Kidney capillary endothelial cell (primary cell): ENCODE measurements around the gene RPF1.
"Not testable (repeated sequence)": the region's sequence is repeated elsewhere in the genome, so short reads cannot be mapped to it uniquely, and the experiment has no call there.

ENCODE experiments used
- DNase-seq: peaks from one replicate; pipeline ENCODE4 v3.0.0-alpha.2; 2018; ENCODE audit warnings: low spot score

Gene RPF1

GRCh38 chr1:84493747-84494146 is 14.7 kb downstream of the RPF1 start:
- DNase-seq, result no peak

- no peak for DNase-seq
Measured at GRCh38 chr1:84496498-84496897, 17.4 kb downstream of the RPF1 start.

- no peak for DNase-seq
Measured at GRCh38 chr1:84497631-84498275, 18.7 kb downstream of the RPF1 start.

DNA sequence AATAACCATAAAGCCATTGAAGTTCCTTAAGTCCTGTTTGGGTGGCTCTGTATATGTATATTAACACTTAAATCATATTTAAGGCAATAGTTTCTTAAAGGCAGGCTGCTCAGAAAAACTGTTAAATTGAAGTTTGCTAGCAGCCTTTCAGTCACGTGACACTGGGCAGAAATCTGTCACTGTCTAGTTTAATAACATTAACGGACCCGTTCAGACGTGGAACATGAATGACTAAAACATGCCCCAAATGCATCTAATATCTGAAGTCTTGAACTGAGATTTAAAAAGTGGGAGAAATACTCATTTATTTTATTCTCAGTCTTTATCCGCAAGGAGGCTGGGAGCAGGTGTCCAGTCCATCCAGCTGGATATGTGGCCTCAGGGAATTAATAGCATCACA is 23.9 kb downstream of the RPF1 start:
- no peak for DNase-seq

- DNase-seq, result peak; percentile 17
Measured at GRCh38 chr1:84504580-84505492, 25.8 kb downstream of the RPF1 start.

DNA sequence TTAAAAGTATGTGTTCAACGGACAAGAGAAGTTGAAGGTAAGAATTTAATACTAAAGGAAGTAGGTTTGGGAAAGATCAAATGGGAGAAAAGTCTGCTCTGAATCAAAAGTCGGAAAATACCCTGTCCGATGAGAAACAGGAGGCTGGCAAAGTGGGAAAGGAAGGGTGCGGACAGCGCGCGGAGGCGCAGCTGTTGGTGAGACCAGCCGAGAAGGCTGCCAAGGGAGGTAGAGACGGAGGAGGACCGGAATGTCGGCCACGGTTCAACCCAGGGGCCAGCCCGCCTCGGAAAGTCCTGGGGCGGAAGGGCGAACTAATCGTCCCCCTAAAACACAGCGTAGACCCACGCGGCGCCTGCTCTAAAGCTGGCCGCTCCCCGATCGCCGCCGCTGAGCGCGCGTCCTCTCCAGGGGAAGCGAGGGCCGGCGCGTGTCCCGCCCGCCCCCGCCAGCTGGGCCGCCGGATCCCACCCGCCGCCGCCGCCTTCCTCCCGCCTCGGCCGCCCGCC is 26.5 kb downstream of the RPF1 start:
- DNase-seq, result peak; percentile 53

DNA sequence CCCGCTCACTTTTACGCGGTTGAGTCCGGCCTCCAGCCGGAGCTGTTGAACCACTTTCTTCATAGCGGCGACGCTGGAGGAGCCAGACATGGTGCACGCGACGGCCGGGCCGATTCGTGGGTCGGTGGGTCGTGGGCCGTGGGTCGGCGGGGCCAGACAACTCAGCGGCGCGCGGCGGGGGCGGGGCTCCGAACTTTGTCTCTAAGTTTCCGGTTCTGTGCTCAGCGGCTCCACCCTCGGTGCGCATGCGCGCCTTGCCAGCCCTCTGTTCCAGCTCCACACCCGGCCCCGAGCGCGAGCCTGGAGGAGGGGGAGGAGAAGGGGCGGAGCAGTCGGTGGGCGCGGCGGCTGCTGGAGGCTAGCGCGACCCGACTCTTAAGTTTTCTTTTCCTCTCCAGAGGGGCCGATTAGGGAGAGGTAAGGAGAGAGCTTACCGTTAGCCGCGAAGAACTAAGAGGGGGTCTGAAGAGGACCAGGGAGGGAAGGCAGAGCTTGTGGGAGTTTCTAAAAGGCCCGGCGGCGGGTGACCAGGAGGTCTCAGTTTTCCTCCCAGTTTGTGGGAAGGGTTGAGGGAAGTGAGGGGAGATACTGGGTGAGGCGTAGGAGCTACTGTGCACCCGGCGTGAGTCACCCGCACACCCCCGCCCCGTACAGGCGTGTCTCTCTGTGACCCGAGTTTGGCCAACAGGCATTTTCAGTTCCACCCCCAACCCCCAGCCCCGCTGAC is 27.1 kb downstream of the RPF1 start, which contains the start of the genes GNG5 and SPATA1:
GNG5 (minus strand) TSS at position 580 of the 727 bp plus-strand sequence; CDS start at position 90, 490 bp downstream.
SPATA1 (plus strand) TSS at position 385 of the 727 bp plus-strand sequence. CDS start 9,974 bp downstream, outside the sequence.
- peak; percentile 97 for DNase-seq

GRCh38 chr1:84506729-84507453 is 27.8 kb downstream of the RPF1 start:
- DNase-seq, result no peak

- DNase-seq, result not testable (repeated sequence)
Measured at GRCh38 chr1:84507887-84508286, 28.8 kb downstream of the RPF1 start.

DNA sequence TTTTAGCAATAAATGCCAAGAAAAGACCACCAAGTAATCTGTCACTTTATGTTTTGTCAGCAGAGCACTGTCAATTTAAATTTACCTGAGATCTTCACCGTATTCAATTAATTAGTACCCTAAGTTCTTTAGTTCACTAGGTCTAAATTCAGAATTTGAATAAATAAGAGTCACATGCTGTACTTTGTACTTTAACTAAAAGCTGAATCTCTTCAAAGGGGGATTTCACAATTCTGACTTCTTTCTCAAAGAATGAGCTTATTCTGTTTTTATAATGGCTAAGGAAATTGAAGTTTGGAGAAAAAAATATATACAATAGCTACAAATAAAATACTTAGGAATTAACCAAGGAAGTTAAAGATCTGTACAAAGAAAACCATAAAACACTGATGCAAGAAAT is 29.4 kb downstream of the RPF1 start:
- no peak for DNase-seq

DNA sequence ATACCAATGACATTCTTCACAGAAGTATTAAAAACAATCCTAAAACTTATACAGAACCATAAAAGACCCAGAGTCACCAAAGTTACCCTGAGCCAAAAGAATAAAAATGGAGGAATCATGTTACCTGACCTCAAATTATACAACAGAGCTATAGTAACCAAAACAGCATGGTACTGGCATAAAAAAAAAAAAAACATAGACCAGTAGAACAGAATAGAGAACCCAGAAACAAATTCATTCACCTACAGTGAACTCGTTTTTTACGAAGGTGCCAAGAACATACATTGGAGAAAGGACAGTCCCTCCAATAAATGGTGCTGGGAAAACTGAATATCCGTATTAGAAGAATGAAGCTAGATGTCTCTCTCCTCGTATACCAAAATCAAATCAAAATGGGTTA is 30.0 kb downstream of the RPF1 start:
- DNase-seq, result no peak

- DNase-seq, result no peak
Measured at GRCh38 chr1:84510165-84510564, 31.1 kb downstream of the RPF1 start.

- DNase-seq, result no peak
Measured at GRCh38 chr1:84510668-84511067, 31.6 kb downstream of the RPF1 start.

DNA sequence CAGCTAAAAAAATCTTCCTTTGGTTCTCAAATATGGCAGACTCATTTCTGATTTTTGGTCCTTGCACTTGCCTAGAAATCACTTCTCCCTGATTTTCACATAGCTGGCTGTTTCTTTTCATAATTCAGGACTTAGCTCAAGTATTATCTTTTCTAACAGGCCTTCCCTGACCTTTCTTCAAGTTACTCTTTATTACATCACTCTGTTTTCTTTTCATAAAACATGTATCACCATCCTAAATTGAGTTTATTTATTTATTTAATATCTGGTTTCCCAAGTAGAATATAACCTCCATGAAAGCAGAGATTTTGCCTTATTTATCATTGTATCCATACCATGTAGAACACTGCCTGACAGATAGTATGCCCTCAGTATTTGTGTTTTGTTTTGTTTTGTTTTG is 45.5 kb downstream of the RPF1 start:
- no peak for DNase-seq

DNA sequence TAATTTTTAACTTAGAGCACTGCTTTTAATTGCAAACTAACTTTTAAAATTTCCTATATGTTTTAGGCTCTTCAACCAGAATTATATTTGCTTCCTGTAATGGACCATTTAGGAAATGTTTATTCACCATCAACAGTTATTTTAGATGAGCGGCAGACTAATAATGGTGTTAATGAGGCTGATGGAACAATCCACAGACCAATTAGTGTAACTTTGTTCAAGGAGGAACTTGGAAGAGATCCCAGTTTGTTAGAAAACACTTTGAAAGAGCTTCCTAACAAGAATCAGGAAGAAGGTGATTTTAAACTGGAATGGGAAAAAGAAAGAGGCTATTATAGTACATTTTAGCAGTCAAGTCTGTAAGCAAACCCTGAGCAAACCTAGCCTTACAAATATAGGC is 46.7 kb downstream of the RPF1 start:
- no peak for DNase-seq

- DNase-seq, result no peak
Measured at GRCh38 chr1:84538599-84538998, 59.5 kb downstream of the RPF1 start.

DNA sequence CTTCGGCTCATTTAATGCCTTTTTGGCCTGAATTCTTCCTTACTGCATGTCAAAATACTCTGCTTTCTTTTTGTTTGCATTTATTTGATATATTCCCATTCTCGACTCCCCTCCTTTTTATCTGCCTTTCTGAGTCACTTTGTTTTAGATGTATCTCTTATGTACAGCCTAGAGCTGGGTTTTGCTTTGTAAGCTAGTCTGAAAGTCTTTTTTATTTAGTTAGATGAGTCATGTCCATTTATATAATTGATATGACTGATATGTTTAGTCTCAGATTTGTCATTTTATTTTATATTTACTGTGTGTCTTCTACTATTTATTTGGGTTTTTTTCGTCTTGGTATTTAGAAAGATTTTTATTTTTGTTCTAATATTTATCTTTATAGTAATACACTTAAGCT is 60.9 kb downstream of the RPF1 start:
- no peak for DNase-seq

DNA sequence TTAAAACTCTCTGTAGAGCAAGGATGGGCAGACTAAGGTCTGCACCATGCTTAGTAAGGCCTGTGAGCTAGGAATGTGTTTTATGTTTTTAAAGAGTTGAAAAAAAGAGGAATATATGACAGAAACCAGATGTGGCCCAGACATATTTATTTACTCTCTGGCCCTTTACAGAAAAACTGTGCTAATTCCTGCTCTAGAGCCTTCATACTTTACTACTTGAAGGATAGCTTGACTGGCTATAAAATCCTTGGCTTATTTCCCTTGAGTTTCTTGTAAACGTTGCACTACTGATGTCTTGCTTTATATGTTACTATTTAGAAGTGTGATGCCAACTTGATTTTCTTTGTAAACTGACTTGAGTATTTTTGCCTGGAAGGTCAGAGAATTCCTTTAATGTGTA is 61.7 kb downstream of the RPF1 start:
- no peak for DNase-seq

DNA sequence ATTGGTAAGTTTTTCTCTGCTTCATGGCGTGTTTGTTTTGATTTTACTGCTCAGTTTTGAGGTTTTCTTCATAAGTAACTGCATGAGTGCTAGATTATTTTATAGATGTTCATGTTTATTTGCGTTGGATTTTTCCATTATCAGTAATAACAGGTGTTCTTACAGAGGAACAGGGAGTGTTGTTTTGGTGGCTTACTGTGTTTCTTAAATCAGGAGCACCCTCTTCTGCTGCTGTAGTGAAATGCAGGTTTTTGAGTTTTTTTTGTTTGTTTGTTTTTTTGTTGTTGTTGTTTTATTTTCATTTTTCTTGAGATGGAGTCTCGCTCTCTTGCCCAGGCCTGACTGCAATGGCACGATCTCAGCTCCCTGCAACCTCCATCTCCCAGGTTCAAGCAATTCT is 62.6 kb downstream of the RPF1 start:
- DNase-seq, result no peak
